Fibroblast of skin of scalp (primary cell): Measurements from ENCODE around the gene FMNL3.
A peak's percentile ranks its signal among the peaks of the same experiment; 100 is the strongest.
"Not testable (repeated sequence)": the region's sequence is repeated elsewhere in the genome, so short reads cannot be mapped to it uniquely, and the experiment has no call there.

Experiments
- DNase-seq: peaks from one replicate; pipeline ENCODE4 v3.0.0-alpha.2; 2013

Gene FMNL3

GRCh38 chr12:49627752-49628360, 79.3 kb downstream of the FMNL3 start:
- peak; percentile 54 for DNase-seq

- no peak for DNase-seq
Measured at GRCh38 chr12:49626836-49627235, 80.4 kb downstream of the FMNL3 start.

GRCh38 chr12:49626169-49626835, 80.9 kb downstream of the FMNL3 start:
- DNase-seq = no peak

GRCh38 chr12:49624921-49625577, 82.2 kb downstream of the FMNL3 start:
- no peak for DNase-seq

DNA sequence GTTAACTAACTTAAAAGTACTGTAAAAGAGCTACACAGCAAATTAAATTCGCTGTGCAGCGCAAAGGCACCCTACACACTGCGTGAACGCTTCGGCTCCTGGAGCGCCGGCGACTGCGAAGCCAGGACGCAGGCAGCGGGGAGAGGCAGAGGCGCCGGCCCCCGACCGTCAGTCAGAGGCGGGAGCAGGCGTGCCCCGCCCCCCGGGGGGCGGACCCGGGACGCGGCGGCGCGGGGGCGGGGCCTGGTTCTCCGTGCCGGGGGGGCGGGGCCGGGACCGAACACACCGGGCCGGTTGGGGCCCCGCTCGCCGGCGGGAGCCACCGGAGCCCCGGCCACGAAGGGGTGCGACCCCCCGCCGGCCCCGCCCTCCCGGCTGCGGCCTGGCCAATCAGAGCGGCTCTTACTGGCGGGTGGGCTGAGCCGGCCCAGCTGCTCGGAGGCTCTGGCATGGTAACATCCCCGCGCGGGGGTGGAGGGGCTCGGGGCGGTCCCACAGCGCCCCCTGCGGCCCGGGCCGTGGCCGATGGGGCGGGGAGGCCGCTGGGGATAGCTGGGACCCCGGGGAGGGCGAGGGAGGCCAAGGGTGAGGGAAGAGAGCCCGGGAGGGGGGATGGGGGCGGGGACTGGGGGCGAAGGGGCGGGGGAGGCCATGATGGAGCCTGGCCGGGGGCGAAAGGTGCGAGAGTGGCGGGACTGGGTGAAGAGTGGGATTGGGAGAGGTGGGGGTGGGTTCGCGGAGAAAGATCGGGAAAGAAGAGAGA, 83.9 kb downstream of the FMNL3 start, which contains the start of gene PRPF40B:
PRPF40B (plus strand) TSS at position 420 of the 763 bp plus-strand sequence; CDS start at position 450, 30 bp downstream.
- peak; percentile 85 for DNase-seq

GRCh38 chr12:49622501-49623141, 84.6 kb downstream of the FMNL3 start:
- DNase-seq = peak; percentile 48

DNA sequence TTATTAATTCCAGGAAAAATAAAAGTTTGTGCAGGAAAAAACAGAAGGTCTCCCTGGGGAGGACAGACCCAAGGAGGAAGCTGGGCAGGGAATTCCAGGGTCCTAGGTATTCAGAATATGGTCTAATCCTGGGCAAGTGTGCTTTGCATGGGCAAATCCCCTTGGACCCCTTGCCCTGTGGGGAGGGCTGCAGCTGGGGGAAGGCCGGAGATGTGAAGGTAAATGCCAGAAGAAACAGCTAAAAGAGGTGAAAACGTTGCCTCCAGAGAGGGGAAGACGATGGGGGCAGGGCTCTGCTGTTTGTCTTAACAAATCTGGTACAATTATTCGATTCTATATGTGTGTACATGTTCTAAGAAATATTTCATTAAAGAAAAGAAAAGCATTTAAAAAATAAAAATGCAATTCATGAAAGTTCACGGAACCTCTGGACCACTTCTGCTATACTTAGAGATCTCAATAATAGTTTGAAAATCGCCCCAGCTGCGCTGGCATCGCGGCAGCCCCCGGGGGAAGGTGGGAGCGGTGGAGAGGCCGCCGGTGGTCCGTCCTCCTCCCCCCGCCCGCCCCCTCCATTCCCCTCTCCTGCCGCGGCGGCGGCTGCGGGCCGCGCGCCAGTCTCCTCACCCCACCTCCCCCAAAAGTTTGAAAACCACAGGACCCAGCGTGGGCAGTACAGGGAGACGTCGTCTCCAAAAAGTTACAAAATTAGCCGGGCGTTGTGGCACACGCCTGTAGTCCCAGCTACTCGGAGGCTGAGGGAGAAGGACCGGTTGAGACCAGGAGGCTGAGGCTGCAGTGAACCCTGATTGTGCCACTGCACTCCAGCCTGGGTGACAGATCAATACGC, 85.3 kb downstream of the FMNL3 start:
- peak; percentile 21 for DNase-seq

GRCh38 chr12:49619286-49619685, 87.9 kb downstream of the FMNL3 start:
- DNase-seq = peak; percentile 26

DNA sequence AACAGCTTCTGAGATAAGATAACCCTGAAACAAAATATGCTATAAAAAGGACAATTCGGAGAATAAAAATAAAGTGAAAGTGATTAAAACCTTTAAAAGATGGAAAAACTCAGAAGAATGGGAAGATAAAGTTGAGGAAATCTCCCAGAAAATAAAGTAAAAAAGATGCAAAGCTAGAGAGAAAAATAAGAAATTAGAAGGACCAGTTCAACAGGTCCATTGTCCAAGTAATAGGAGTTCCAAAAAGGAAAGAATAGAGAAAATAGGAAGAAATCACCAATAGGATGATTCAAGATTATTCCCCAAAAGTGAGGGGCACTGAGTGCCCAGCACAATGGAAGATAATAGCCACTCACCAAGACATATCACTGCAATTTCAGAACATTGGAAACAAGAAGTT, 88.6 kb downstream of the FMNL3 start:
- no peak for DNase-seq

DNA sequence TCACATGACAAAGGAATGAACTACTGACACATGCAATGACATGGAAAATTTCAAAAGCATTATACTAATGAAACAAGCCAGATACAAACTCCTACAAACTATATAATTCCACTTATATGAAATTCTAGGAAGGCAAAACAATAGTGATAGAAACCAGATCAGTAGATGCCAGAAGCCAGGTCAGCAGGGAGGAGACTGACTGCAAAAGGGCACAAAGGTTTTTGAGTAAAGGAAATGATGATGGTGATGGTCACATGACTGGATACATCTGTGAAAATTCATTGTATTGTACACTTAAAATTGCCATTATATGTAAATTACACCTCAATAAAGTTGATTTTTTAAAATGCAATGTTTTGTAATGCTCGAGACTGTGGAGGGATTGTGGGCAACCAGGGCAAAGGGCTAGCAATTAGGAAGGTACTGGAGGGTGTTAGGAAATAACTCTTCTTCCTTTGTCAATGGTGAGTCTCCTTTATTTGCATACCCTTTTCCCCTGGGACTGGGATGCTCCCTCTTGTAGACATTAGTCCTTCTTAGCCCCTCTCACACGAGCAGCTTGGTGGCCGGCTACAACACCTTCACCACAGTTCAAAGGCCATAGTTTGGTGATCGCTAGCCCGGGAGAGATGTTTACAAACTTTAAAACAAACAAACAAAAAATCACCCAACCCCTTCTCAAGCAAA, 90.5 kb downstream of the FMNL3 start:
- no peak for DNase-seq

GRCh38 chr12:49615725-49616124, 91.5 kb downstream of the FMNL3 start:
- no peak for DNase-seq

GRCh38 chr12:49612210-49612609, 95.0 kb downstream of the FMNL3 start:
- DNase-seq = no peak

GRCh38 chr12:49610785-49611184, 96.4 kb downstream of the FMNL3 start:
- DNase-seq = not testable (repeated sequence)

DNA sequence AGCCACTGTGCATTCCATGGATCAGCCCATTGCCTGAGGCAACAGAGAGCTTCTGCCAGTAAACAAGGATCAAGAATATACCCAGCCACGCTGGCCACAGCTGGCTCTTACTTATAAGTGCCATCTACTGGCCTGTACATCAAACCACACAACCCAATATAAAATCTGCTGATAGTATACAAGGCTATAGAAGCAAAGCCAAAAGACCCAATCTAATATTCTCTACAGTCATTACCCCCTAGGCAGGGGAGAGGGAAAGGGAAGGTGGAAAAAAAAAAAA, 97.4 kb downstream of the FMNL3 start:
- no peak for DNase-seq

DNA sequence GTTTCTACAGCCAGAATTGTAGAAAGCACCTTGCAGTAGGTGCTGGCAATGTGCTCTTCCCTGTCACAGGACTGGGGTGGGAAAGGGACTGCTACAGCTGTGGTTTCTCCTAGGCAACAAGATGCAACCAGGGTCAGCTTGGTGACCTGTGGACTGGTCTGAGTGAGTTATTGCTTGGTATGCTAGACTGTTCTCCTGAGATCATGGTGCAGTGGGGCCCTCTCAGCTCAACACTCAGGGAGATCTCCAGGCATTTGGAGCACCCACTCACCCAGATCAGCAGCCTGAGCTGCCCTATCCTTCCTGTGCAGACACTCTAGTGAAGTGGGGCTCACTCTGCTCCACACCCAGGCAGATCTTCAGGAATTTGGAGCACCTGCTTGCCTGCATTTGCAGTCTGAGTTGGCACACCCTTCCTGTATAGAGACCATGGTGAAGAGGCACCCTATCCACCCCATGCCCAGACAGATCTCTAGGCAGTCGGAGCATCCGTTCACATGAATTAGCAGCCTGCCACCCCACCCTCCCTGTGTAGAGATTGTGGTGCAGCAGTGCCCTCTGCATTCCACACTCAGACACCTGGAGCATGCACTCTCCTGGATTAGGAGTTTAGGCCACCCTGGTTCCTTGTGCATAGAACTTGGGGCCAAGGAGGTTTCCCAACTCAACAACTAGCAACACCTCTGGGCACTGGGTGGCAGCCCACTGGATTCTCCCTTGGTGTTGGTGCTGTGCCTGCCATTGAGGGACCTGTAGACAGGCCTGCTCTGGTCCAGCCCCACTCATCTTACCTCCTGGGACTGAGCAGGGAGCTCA, 97.9 kb downstream of the FMNL3 start:
- no peak for DNase-seq

- DNase-seq = not testable (repeated sequence)
Measured at GRCh38 chr12:49605539-49605938, 101.7 kb downstream of the FMNL3 start, which contains the start of gene FAM186B. FAM186B (minus strand) TSS chr12:49605639; CDS start chr12:49605477, 162 bp downstream.

GRCh38 chr12:49604856-49605255, 102.3 kb downstream of the FMNL3 start:
- DNase-seq = no peak

- no peak for DNase-seq
Measured at GRCh38 chr12:49603721-49604120, 103.5 kb downstream of the FMNL3 start.

- no peak for DNase-seq
Measured at GRCh38 chr12:49599961-49600360, 107.2 kb downstream of the FMNL3 start.

- DNase-seq = no peak
Measured at GRCh38 chr12:49598527-49598926, 108.7 kb downstream of the FMNL3 start.
